PFSK-1 (cell line): ENCODE data around the gene ZNF724.

Experiments used
- FOXP2 ChIP-seq: optimal IDR thresholded peaks from 2 replicates; pipeline ENCODE3; 2011; ENCODE audit warnings: borderline replicate concordance, control low read depth, inconsistent platforms; ENCODE audit not compliant: insufficient read depth; ENCODE audit errors: extremely low read length, extremely low read depth
- POLR2AphosphoS5 ChIP-seq: IDR thresholded peaks from 2 replicates; pipeline ENCODE4 v1.6.1; 2012; ENCODE audit warnings: low read depth, mild to moderate bottlenecking, control low read depth, low read length, moderate library complexity
- SIN3A ChIP-seq: IDR thresholded peaks from 2 replicates; pipeline ENCODE4 v1.6.1; 2012; ENCODE audit warnings: mild to moderate bottlenecking, low read length, moderate library complexity, borderline replicate concordance; ENCODE audit not compliant: insufficient read depth
- TAF1 ChIP-seq: IDR thresholded peaks from 2 replicates; pipeline ENCODE4 v1.6.1; 2012; ENCODE audit warnings: low read length, control low read depth, borderline replicate concordance; ENCODE audit not compliant: insufficient read depth
- TF ChIP-seq, protein P1 (sequence below), 2 experiments: IDR thresholded peaks; 2 replicates each; pipeline versions ENCODE4 v1.6.1 to v1.8.0; 2011 to 2012; ENCODE audit warnings: low read depth in 2 of 2, low read length in 2 of 2, control low read depth in 1 of 2, inconsistent platforms in 1 of 2, mild to moderate bottlenecking in 1 of 2, moderate library complexity in 1 of 2; ENCODE audit not compliant: insufficient read depth in 1 of 2

Gene ZNF724

DNA sequence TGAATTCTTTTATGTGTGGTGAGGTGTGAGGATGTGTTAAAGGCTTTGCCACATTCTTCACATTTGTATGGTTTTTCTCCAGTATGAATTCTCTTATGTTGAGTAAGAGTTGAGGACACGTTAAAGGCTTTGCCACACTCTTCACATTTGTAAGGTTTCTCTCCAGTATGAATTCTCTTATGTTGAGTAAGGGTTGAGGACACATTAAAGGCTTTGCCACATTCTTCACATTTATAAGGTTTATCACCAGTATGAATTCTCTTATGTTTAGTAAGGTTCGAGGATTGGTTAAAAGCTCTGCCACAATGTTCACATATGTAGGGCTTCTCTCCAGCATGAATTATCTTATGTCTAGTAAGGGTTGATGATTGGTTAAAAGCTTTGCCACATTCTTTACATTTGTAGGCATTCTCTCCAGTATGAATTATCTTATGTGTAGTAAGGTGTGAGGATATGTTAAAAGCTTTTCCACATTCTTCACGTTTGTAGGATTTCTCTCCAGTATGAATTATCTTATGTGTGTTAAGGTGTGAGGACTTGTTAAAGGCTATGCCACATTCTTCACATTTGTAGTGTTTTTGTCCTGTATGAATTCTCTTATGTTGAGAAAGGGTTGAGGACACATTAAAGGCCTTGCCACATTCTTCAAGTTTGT is 27.1 kb downstream of the ZNF724 start:
- TF ChIP-seq POLR2AphosphoS5 = no peak
- TF ChIP-seq SIN3A = no peak
- TF ChIP-seq FOXP2 = no peak
- TF ChIP-seq, protein P1, sequence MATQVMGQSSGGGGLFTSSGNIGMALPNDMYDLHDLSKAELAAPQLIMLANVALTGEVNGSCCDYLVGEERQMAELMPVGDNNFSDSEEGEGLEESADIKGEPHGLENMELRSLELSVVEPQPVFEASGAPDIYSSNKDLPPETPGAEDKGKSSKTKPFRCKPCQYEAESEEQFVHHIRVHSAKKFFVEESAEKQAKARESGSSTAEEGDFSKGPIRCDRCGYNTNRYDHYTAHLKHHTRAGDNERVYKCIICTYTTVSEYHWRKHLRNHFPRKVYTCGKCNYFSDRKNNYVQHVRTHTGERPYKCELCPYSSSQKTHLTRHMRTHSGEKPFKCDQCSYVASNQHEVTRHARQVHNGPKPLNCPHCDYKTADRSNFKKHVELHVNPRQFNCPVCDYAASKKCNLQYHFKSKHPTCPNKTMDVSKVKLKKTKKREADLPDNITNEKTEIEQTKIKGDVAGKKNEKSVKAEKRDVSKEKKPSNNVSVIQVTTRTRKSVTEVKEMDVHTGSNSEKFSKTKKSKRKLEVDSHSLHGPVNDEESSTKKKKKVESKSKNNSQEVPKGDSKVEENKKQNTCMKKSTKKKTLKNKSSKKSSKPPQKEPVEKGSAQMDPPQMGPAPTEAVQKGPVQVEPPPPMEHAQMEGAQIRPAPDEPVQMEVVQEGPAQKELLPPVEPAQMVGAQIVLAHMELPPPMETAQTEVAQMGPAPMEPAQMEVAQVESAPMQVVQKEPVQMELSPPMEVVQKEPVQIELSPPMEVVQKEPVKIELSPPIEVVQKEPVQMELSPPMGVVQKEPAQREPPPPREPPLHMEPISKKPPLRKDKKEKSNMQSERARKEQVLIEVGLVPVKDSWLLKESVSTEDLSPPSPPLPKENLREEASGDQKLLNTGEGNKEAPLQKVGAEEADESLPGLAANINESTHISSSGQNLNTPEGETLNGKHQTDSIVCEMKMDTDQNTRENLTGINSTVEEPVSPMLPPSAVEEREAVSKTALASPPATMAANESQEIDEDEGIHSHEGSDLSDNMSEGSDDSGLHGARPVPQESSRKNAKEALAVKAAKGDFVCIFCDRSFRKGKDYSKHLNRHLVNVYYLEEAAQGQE (IDR thresholded peaks at IDR 0.05; ENCODE audit: insufficient read depth in 1 of 2, low read depth in 2 of 2, low read length in 2 of 2) = no peak
- no peak for TF ChIP-seq TAF1

DNA sequence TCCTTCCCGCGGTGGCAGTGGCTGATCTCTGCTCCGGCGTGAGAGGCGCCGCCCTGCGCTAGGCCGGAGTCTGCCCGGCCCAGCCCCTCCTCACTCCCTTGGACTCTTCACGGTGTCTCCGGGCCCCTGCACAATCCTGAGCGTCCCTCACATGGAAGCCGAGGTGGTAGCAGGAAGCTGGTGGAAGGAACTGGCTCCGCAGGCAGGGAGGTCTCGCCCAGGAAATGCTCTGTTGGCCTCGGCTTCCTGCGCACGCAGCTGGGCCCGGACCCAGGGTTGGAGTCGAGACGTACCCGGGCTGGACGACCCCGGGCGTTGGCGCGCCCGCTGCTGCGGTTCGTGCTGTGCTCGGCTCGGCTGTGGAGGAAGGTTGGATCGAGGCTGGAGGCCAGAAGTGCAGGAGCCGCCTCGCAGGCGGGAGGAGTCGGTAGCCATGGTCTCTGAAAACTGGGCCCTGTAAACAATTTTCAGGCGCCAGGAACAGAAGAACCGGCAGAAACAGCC is 46.3 kb downstream of the ZNF724 start:
- TF ChIP-seq TAF1 = no peak
- no peak for TF ChIP-seq SIN3A
- no peak for TF ChIP-seq FOXP2
- TF ChIP-seq, protein P1 (IDR thresholded peaks at IDR 0.05; ENCODE audit: insufficient read depth in 1 of 2, low read depth in 2 of 2, low read length in 2 of 2) = no peak
- no peak for TF ChIP-seq POLR2AphosphoS5

DNA sequence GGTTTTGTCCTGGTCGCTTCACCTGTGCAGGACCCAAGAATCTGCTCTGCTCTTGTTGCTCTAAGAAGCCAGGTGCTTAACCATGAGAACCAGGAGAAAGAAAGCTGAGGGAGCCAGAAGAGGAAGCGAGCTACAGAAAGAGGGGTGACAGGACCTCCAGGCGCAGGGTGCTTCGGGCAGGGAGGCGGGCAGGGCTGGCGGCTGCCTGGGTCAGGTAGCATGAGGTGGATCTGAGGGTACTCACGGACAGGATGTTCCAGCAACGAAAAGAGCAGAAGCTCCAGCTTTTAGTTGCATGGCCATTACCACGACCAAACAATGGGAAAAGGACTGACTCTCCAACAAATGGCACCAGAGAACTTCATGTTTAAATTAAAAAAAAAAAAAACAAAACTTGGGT is 59.9 kb downstream of the ZNF724 start:
- no peak for TF ChIP-seq TAF1
- no peak for TF ChIP-seq POLR2AphosphoS5
- no peak for TF ChIP-seq FOXP2

DNA sequence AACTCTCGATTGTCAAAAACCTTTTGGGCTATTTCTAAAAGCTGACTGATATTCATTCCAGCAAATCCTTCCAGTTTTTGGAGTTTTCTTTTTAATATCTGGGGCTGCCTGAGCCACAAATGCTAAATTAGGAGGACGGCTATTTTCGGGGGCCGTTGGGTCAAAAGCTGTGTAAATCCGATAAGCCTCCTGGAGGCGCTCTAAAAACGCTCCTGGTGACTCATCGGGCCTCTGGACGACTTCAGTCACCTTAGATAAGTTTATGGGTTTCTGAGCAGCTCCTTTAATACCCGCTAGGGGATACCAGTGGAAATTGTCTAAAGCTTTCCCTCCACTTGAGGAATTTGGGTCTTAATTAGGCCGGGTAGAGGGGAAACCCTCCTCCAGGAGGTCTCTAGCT is 66.9 kb downstream of the ZNF724 start:
- TF ChIP-seq TAF1 (no peak), FOXP2 (no peak), SIN3A (no peak), POLR2AphosphoS5 (no peak)
- TF ChIP-seq, protein P1 (IDR thresholded peaks at IDR 0.05; ENCODE audit: insufficient read depth in 1 of 2, low read depth in 2 of 2, low read length in 2 of 2) = no peak
